RKO (cell line): ENCODE measurements around the gene SH3BGR.
"Not testable (repeated sequence)": the region's sequence is repeated elsewhere in the genome, so short reads cannot be mapped to it uniquely, and the experiment has no call there.

Experiments
- DNase-seq: peaks from one replicate; pipeline ENCODE4 v3.0.0-alpha.2; 2016; ENCODE audit warnings: low spot score

SH3BGR gene

GRCh38 chr21:39515684-39516472 lies 64.1 kb downstream of the SH3BGR start:
- DNase-seq, result no peak

- DNase-seq, result peak; percentile 69
These were observed 66.5 kb downstream of the SH3BGR start for GRCh38 chr21:39518055-39518846.

GRCh38 chr21:39518847-39519210 lies 67.1 kb downstream of the SH3BGR start:
- DNase-seq, result no peak

- no peak for DNase-seq
These were observed 68.1 kb downstream of the SH3BGR start for GRCh38 chr21:39519835-39520234.

GRCh38 chr21:39523399-39523798 lies 71.6 kb downstream of the SH3BGR start:
- no peak for DNase-seq

GRCh38 chr21:39523915-39524314 lies 72.1 kb downstream of the SH3BGR start:
- no peak for DNase-seq

GRCh38 chr21:39525129-39525528 lies 73.4 kb downstream of the SH3BGR start:
- no peak for DNase-seq

- no peak for DNase-seq
These were observed 73.8 kb downstream of the SH3BGR start for GRCh38 chr21:39525601-39526000.

- no peak for DNase-seq
These were observed 75.4 kb downstream of the SH3BGR start for GRCh38 chr21:39527067-39527595.

- no peak for DNase-seq
These were observed 76.1 kb downstream of the SH3BGR start for GRCh38 chr21:39527664-39528381.

- no peak for DNase-seq
These were observed 77.3 kb downstream of the SH3BGR start for GRCh38 chr21:39529026-39529425.

GRCh38 chr21:39531064-39531463 lies 79.3 kb downstream of the SH3BGR start:
- no peak for DNase-seq

- no peak for DNase-seq
These were observed 80.1 kb downstream of the SH3BGR start for GRCh38 chr21:39531840-39532239.

- no peak for DNase-seq
These were observed 82.0 kb downstream of the SH3BGR start for GRCh38 chr21:39533545-39534380.

- DNase-seq, result no peak
These were observed 84.1 kb downstream of the SH3BGR start for GRCh38 chr21:39535646-39536437.

- DNase-seq, result no peak
These were observed 85.1 kb downstream of the SH3BGR start for GRCh38 chr21:39536835-39537234.

- DNase-seq, result no peak
These were observed 85.8 kb downstream of the SH3BGR start for GRCh38 chr21:39537571-39537970.

GRCh38 chr21:39538453-39539042 lies 86.8 kb downstream of the SH3BGR start:
- no peak for DNase-seq

GRCh38 chr21:39540367-39540766 lies 88.6 kb downstream of the SH3BGR start:
- not testable (repeated sequence) for DNase-seq

- DNase-seq, result no peak
These were observed 91.0 kb downstream of the SH3BGR start for GRCh38 chr21:39542736-39543135.
